Fibroblast of skin of left biceps (primary cell): ENCODE data around the gene FAM107B.
"Not testable (repeated sequence)": the region's sequence is repeated elsewhere in the genome, so short reads cannot be mapped to it uniquely, and the experiment has no call there.

Source experiments
- DNase-seq, 2 experiments: peaks; one replicate each; pipeline ENCODE4 v3.0.0-alpha.2; 2013; ENCODE audit warnings: low read depth in 2 of 2

The FAM107B gene

DNA sequence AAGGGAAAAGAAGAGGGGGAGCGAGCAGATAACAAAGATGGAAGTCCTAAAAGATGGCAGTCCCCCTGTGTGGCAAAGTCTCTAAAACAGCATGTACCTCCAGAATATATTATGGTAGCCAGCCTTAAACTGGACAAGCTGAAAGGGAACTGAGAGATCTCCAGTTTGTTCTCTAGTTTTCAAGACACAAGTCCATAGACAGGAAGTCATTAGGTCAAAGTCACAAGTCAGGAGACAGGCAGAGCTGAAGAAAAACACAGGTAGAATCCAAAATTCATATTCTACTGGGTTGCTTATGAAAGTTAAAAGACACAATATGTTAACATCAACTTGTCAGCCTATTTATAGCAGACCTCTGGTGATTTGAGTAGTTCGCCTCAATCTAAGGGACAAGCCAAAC, 38.7 kb downstream of the FAM107B start:
- no peak for DNase-seq

DNA sequence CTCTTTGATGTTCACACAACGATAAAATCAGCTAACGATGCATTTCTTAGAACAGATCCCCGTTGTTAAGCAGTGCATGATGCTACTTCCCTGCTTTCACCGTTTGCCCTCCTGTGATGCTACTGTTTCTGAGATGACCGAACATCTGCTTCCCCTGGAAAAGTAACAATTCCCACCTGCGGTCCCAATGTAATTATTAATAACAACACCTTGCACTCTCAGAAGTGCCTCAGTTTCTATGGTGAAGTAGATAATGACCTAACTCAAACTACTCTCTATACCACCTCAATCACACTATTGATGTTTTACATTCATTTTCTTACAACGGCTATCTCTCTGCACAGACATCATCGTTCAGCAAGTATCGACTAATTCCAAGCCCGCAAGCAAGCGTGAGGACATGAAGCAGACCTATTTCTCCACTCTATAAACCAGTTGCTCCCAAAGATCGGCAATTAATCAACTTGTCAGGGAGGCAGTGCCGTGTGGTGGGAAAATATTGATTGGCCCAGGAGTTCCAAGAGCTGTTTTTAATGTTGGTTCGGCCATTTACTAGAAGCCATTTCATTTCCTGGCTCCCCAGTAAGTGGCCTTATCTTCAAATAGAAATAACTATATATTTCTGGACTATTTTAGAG, 42.7 kb downstream of the FAM107B start:
- DNase-seq: no peak

DNA sequence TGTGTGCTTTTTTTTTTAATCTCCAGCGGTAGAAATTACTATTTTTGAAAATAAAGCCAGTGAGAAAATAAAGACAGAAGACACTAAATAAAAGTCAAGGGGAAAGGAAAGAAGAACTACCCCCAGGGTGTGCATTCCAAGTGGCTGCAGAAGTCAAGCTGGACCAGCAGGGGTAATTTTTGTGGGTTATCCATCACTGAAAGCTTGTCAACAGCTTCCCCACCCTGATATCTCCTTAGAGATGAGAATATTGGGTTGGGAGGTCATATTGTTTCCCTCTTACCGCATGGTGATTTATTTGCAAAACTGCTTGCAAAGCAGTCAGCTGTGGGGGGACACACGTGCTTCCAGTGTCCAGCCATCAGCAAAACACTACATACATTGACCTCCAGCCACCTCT, 46.4 kb downstream of the FAM107B start:
- no peak for DNase-seq

DNA sequence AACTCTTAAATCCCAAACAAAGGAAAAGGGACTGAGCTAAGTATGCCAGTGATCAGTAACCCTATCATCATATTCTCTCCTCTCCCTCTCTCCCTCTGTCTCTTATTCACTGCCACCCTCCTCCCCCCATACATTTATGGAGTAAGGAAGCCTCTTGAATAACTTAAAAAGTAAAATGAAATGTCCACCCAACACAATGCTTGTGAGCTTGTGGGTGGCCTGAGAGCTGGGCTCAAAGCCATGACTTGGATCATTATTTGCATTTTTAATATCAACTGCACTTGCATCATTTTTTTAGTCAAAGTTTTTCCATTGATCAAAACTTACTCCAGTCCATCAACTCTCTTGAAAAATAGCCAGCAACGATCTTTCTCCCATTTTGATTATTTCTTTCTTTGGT, 46.8 kb downstream of the FAM107B start:
- DNase-seq: no peak

DNA sequence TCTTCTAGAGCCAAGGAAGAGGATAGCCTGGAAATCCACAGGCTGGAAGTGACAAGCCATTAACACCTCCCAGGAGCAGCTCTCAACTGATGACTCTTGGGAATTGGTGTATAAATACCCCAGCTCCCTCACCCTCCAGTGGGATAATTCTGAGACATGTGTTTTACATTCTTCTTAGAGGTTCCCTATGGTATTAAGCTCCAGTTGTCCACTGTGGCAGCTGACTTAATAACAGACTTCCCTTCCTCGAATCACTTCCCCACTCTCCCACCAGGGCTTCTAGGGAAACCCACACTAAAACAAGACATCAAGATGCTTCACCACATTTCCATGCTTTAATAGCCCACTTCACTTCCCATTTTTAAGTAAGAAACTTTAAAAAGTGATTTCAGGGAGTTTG, 47.2 kb downstream of the FAM107B start:
- DNase-seq: no peak

DNA sequence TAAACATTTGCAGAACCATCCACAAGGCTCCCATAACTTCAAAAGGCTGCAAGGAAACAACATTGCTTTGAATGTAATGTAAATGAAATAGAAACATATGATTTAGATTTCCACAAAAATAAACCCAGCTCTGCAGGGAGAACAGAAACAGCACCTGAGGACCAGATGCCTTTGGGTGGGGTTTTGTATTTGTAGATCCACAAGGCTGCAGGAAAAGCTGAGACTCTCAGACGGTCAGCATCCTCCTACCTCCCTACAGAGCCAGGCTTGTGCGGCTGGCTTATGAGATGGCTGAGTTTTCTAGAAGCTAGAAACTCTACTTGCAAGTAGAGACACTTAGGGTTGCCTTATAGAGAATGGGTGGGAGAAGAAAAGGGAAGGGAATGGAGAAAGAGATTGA, 49.8 kb downstream of the FAM107B start:
- no peak for DNase-seq

DNA sequence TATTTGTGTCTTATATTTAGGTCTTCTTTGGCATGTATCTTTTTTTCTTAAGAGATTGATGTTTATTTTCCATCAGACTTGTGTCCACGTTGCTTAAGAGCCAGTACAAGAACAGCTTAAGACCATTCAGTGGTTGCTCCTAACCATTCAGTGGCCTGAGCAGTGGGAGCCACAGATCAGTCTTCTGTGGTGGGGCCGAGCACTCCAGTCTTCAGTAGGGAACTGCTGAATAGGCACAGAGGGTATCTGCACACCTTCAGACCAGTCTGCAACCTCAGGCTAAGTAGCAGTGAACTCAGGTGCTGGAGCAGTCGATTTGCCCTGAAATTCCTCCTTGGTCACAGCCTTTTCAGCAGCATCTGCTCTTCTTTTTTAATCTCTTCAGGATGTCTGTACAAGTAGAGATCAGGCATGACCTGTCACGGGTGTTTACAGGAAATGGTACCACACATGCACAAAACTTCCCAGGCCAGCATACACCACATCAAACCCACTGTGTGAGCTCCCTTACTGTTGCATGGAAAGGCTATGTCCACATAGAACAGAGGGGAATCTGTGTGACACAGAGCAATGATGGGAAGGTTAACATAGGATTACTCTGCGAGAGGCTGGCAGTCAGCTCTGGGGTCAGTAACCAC, 51.5 kb downstream of the FAM107B start:
- DNase-seq: no peak

DNA sequence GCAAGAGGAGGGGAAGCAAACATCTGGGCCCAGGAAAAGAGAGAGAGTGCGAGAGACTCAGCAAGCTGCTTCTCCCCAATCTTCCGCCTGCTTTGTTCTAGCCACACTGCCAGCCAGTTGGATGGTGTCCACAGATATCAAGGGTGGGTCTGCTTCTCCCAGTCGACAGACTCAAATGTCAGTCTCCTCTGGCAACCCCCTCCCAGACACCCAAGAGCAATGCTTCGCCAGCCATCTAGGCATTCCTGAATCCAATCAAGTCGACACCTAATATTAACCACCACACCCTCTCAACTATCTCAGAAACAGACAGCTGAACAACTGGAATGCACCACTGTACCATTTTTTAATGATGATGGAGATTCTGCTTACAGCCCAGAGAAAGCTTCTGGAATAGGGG, 57.1 kb downstream of the FAM107B start:
- DNase-seq: no peak

DNA sequence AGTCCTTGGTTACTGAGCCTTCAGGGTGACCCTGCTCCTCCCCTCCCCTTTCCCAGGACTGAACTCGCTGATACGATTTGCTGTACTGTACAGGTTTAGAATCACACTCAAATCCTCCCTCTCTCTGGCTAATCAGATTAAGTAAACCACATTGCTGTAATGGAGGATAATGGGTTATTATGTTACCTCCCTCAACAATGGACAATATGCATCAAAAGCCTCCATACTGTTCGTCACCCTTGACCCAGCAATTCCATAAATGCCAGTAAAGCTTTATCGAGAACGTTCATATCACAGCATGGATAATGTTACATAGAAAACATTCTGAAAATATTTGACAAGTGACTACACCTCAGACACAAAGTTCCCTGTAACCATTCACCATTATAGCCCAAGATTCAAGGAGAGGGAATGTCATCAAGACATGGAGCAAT, 61.7 kb downstream of the FAM107B start:
- DNase-seq: no peak

DNA sequence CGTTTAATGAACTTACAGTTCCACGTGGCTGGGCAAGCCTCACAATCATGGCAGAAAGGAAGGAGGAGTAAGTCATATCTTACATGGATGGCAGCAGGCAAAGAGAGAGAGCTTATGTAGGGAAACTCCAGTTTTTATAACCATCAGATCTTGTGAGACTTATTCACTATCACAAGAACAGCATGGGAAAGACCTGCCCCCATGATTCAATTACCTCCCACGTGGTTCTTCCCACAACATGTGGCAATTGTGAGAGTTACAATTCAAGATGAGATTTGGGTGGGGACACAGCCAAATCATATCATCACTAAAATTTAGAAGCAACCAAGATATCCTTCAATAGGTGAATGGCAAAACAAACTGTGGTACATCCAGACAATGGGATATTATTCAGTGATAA, 65.4 kb downstream of the FAM107B start:
- DNase-seq: not testable (repeated sequence)

DNA sequence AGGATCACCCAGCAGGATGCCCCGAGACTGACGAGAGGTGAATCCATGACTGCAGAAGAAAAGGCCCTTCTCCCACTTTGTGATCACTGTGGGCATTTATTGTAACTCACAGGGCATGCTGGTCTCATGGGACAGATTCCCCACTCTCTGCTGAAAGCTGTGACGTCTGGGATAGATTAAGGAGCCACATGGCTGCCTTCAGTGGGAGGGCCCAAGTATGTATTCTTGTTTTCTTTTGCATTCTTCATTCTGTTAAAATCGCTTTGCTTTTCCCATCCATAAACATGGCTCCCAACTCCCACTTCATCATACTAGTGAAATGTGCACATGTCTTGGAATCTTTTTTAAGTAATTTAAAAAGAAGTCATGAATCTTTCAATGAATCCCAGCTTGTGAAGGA, 67.2 kb downstream of the FAM107B start:
- DNase-seq: peak in 1 of 2 experiments; percentile 23

DNA sequence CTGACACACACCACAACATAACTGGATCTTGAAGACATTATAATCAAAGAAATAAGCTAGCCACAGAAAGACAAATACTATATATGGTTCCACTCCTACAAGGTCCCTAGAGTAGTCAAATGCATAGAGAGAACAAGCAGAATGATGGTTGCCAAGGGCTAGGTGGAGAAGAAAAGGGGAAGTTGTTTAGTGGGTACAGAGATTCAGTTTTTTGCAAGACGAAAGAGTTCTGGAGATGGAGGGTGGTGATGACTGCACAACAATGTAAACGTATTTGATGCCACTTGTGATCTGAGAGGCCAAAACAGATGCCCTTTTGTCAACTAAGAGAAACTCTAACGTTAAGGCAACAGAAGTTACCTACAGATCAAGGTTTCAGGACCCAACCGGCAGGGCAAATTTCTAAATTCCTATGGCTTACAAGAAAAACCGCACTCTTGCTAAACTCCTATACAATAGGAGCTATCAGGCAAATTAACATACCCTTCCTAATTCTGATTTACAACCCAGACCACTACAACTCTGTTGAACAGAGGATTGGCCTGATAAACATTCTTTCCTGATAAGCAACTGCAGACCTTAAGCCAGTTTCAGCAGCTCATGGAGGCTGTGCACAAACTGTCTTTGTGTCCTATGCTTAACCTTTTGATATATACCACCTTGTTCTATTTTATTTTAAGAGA, 69.0 kb downstream of the FAM107B start:
- DNase-seq: no peak

DNA sequence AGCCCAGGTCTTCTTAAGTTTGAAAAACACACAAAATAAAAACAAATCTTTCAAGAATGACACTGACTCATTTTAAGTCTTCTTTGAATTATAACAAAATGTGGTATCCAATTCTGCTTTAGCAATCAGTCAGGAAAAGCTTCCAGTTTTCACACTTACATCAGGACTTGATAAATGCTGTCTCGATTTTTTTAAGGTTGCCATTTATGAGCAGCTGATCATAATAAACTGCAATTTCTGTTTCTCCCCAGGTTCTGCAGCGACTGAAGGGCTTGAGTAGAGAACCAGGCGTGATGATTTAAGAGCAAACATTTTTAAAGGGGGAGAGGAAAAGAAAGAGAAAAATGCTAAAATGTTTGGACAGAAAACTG, 71.1 kb downstream of the FAM107B start:
- no peak for DNase-seq

DNA sequence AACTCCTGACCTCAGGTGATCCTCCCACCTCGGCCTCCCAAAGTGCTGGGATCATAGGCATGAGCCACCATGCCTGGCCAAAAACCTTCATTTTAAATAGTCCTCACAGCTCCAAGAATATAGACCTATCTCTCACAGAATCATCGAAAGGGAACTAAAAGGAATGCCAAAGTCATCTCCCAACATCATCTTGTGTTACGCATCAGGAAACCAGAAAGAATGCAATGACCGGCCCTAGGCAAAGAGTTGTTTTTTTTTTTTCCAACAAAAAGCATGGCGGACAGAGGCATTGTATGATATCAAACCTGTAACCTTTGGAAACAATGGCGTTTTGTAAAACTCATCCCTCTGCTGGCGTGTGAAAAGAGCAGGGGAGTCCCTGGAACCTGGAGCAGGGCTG, 73.2 kb downstream of the FAM107B start:
- no peak for DNase-seq

DNA sequence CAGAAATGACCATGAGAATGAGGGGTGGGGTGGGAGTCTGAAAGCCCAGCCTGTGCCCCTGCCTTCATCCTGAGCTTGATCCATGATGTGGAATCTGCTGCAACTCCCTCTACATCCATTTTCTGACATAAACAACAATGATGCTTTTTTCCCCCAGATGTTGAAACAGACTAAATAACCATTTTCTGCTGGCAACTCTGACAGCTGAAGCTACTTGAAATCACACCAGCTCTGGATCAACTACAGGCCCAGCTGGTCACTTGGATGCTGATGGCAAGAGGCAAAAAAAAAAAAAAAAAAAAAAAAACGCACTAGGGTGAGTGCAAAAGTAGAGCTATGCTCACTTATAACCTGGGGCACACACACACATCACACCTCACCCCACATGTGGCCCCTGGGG, 74.2 kb downstream of the FAM107B start:
- DNase-seq: no peak

DNA sequence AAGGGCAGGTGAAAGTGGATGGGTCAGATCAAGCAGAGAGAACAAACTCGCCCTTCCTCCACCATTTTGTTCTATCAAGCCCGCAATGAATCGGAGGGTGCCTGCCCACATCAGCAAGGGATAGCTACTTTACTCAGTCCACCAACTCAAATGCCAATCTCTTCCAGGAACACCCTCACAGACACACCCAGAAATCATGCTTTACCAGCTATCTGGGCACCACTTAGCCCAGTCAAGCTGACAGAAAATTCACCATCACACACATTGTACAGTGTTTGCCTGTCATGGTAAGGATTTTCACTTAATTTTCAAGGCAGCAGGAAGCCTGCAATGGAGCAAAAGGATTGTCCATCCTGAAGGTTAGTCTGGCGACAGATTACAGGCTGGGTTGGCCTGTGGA, 75.2 kb downstream of the FAM107B start:
- no peak for DNase-seq

DNA sequence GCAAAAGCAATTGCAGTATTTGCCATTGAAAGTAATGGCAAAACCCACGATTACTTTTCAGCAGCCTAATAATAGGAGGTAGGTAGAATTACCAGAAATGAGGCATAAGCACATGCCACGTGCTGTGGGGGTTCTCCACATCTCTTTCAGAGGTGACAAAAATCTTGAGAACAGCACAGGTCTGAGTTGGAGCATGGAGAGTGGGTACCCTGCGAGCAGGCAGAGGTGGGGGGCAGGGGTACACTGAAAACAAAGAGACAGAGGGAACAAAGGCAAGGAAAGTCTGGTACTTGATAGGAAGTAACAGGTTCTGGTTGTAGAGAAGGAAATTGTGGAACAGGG, 75.9 kb downstream of the FAM107B start:
- no peak for DNase-seq

DNA sequence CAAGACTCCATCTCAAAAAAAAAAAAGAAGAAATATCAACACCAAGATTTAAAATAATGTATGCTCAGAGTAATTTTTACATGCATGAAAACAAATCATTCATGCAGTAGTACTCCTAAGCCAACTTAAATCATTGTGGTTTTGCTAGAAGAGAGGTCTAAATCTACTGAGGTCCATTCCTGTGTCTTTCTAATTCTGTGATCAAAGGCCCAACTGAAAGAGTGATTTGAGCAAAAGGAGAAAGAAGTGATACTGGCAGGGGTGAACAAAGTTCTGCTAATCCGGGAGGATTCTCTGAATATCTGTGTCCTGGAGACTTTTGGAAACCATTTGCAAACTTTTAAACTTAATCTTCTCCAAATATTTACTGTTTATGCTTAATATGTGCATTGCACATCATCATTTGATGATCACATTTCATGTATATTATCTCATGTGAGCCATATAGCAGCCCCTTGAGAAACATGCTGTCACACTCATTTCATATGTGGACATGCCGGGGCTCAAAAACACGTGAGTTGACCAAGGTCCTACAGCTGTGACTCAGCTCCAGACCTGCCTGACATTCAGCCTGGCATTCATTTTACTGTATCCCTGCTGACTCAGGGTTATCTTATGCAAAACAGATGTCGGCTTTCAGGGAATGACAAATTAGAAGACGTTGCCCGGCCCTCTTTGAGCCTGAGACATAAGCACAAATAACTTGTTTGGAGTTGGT, 76.4 kb downstream of the FAM107B start:
- peak; percentile 44 to 55 for DNase-seq

DNA sequence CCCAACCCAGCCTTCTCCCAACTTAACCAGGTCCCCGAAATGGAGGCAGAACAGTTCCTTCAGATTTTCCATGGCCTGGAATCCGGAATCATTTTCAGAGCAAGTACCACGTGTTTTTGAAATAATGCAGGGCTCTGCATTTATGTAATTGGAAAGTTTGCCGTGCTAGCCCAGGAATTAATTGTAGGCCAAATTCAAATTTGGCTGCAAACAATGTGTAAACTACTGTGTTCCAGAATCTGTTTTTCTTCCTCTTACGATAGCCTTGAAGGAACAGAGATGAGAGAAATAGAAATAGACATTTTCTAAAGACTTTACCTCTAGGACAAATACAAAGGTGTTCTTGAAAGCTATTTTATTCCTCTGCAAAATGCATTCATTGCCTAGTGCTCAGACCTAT, 77.4 kb downstream of the FAM107B start:
- DNase-seq: no peak

DNA sequence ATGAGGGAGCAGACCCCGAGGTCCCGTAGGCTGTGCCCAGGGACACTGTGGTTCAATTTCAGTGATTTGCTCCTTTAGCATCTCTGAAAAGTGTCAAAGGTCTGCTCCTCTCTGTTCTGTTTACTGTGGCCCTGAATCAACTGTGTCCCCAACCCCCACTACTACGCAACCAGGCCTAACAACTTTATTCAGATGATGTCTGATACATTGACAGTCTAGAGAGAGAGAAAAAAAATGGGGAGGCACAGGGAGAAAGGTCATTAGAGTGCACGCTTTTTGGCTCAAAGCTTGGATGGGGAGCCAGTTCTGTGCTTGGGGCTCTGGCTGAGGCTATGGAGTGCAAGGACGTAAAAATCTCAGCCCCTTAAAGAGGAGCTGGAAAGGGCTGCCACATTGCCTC, 77.9 kb downstream of the FAM107B start:
- no peak for DNase-seq

DNA sequence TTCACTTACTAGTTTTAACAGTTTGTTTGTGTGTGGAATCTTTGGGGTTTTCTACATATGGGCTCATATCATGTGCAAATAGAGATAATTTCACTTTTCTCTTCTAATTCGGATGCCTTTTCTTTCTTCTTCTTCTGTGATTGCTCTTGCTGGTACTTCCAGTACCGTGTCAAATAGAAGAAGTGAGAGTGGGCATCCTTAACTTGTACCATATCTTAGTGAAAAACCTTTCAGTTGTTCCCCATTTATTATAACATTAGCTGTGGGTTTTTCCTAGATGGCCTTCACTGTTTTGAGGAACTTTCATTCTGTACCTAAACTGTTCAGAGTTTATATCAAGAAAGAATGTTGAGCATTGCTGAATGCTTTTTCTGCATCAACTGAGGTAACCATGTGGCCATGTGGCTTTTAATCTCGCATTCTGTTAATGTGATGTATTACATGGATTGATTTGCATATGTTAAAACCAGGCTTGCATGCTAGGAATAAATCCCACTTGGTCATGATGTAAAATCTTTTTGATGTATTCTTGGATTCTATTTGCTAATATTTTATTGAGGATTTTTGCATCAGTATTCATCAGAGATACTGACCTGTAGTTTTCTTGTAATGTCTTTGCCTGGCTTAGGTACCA, 78.7 kb downstream of the FAM107B start:
- no peak for DNase-seq

DNA sequence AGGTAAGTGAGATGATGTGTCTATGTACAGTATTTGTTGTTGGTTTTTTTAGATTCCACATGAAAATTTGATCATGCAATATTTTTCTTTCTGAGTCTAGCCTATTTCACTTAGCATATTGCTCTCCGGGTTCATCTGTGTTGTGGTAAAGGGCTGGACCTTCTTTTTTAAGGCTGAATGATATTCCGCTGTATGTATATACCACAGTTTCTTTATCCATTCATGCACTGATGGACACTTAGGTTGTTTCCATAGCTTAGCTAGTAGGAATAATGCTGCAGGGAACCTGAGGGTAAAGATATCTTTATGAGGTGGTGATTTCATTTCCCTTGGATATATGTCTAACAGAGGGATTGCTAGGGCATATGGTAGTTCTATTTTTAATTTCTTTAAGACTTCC, 80.8 kb downstream of the FAM107B start:
- DNase-seq: no peak
